HG03342 (cell line): ENCODE data around the gene FAM167B.
"Not testable (repeated sequence)": the region's sequence is repeated elsewhere in the genome, so short reads cannot be mapped to it uniquely, and the experiment has no call there.

Experiments used
- ATAC-seq: cut with Tn5 transposase; IDR thresholded peaks from one replicate; pipeline ENCODE4 v1.9.1; 2021; ENCODE audit warnings: mild to moderate bottlenecking, moderate library complexity; ENCODE audit not compliant: unreplicated experiment

FAM167B gene

DNA sequence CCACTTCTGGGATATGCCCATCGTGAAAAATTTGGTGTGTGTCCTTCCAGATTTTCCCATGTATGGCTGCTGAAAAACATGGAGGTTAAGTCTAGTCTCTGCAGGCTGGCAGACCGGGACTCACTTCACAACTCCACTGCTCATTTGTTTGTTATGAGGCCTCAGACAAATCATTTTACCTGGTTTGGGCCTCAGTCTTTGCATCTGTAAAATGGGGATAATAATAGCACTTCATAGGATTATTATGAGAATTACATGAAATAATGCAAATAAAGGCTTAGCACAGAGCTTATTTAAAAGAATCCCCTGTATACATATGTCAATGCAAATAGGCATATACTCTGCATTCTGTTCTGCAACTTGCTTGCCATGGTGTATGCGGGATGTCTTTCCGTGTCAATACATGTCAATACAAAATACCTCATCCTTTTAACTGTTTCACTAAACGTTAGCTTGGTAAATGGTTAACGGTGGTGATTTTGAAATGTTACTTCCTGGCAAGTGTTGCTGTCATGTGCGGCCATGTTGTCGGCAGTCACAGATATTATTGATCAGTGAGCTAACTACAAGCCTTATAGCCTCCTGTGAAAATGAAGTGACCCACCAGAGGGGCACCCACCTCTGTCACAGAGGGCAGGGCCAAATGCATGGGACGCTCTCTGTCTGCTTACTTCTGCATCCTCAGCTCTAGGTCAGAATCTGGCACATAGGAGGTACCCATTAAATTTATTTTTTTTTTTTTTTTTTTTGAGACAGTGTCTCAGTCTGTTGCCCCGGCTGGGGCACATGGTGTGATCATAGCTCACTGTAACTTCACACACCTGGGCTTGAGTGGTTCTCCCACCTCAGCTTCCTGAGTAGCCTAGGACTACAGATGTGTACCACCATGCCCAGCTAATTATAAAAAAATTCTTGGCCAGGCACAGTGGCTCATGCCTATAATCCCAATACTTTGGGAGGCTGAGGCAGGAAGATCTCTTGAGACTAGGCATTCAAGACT is 8.3 kb downstream of the FAM167B start:
- no peak for ATAC-seq

GRCh38 chr1:32256473-32257226 is 9.6 kb downstream of the FAM167B start:
- no peak for ATAC-seq

DNA sequence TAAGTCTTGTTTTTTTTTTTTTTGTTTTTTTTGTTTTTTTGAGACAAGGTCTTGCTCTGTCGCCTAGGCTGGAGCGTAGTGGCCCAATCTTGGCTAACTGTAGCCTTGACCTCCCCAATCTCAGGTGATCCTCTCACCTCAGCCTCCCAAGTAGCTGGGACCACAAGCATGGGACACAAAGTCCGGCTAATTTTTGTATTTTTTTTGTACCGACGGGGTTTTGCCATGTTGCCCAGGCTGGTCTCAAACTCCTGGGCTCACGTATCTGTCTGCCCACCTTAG is 10.1 kb downstream of the FAM167B start:
- no peak for ATAC-seq

DNA sequence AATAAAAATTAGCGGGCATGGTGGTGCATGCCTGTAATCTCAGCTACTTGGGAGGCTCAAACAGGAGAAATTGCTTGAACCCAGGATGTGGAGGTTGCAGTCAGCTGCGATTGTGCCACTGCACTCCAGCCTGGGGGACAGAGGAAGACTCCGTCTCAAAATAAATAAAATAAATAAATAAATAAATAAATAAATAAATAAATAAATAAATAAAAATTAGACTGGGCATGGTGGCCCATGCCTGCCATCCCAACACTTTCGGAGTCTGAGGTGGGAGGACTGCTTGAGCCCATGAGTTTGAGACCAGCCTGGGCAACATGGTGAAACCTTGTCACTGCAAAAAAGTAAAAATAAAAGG is 16.2 kb downstream of the FAM167B start:
- not testable (repeated sequence) for ATAC-seq

DNA sequence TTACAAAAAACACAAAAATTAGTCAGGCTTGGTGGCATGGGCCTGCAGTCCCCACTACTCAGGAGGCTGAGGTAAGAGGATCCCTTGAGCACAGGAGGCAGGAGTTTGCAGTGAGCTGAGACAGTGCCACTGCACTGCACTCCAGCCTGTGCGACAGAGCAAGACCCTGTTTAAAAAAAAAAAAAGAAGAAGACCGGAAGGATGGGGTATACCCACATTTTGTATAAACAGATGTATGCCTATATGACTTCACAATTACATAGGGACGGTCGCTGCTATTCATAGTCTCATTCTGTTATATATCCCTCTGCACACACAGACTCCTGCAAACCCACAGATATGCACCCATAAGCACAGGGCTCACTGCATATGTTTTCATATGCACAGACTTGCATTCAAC is 16.7 kb downstream of the FAM167B start:
- no peak for ATAC-seq

DNA sequence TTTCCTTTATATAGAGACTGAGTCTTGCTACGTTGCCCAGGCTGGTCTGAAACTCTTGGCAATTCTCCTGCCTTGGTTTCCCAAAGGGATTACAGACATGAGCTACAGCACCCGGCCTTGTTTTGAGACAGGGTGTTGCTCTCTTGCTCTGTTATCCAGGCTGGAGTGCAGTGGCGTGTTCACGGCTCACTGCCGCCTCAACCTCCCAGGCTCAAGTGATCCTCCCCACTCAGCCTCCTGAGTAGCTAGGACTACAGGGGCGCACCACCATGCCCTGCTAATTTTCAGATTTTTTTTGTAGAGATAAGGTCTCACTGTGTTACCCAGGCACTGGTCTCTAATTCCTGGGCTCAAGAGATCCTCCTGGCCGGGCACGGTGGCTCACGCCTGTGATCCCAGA is 18.8 kb downstream of the FAM167B start:
- ATAC-seq, result no peak

DNA sequence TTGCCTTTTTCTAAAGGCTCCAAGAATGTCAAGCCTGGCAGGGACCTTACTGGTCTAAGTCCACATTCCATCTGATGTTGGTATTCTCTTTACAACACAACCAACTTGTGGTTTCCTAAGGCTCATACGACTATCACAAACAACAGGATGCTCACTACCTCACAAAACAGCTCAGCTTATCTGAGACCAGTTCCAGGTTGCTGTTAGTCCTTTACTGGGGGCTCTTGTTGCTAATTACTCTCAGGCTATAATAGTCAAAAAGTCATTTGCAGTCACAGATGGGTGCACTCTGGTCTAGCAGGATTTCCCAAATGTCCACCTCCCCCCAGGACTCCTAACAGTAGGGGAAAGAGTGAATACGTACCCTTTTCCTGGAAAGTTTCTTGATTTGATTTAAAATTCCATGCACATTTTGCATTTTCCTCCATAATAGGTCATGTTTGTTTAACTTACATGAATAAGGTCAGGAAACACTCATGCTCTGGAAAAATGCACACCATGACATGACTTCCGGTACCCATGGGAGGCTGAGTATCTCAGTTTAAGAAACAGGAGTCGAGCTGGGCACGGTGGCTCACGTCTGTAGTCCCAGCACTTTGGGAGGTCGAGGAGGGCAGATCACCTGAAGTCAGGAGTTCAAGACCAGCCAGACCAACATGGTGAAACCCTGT is 20.0 kb downstream of the FAM167B start:
- no peak for ATAC-seq

DNA sequence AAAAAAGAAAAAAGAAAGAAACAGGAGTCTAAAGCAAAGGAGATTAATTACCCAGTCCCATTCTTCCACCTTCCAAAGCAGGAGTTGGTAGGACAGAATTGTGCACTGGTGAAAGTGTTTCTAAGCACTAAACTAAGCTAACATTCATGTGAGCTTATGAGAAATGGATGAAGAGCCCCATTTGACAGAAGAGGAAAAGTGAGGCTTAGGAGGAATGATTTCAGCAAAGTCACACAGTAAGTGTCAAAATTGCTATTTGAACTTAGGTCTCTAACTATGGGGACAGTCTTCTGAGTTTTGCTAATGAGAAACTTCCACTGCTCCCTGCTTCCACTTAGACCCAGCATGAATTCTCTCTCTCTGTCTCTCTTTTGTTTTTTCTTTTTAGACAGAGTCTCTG is 22.7 kb downstream of the FAM167B start:
- ATAC-seq, result no peak

DNA sequence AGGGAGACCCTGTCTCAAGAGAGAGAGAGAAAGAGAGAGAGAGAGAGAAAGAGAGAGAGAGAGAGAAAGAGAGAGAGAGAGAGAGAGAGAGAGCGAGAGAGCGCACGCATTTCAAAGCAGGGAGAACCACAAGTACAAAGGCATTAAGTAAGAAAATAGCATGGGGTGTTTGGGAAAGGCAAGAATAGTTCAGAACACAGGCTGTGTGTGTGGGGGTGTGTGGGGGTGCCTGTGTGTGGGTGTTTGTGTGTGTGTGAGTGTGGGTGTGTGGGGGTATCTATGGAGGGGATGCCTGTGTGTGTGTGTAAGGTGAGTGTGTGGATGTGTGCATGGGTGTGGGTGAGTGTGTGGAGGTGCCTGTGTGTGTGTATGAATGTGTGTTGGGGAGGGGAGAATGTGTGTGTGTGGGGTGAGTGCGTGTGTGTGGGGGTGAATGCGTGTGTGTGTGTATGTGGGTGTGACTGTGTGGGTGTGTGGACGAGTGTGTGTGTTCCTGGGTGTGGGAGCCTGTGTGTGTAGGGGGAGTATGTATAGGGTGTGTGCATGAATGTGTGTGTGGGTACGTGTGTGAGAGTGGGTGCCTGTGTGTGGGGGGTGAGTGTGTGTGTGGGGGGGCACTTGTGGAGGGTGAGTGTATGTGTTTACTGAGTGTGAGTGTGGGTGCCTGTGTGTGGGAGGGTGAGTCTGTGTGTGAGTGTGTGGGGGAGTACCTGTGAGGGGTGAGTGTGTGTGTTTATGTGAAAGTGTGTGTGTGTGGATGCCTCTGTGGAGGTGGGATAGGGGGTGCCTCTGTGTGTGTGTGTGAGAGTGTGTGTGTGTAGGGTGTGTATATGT is 25.8 kb downstream of the FAM167B start:
- no peak for ATAC-seq

DNA sequence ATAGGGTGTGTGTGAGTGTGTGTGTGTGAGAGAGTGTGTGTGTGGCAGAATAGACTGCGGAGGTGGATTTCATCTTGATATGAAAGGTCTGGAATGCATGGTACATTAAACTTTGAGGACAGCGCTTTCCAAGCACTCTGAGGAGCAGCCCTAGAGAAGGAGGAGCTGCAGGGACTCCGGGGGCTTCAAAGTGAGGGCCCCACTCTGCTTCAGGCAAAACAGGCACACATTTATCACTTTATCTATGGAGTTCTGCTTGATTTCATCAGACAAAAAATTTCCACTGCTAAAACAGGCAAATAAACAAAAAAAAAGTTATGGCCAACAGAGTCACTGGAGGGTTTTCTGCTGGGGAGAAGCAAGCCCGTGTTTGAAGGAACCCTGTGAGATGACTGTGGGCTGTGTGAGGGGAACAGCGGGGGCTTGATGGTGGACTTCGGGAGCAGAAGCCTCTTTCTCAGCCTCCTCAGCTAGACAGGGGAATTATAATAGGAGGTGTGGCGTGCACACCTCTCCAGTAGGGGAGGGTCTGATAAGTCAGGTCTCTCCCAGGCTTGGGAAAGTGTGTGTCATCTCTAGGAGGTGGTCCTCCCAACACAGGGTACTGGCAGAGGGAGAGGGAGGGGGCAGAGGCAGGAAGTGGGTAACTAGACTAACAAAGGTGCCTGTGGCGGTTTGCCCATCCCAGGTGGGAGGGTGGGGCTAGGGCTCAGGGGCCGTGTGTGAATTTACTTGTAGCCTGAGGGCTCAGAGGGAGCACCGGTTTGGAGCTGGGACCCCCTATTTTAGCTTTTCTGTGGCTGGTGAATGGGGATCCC is 26.6 kb downstream of the FAM167B start:
- no peak for ATAC-seq

DNA sequence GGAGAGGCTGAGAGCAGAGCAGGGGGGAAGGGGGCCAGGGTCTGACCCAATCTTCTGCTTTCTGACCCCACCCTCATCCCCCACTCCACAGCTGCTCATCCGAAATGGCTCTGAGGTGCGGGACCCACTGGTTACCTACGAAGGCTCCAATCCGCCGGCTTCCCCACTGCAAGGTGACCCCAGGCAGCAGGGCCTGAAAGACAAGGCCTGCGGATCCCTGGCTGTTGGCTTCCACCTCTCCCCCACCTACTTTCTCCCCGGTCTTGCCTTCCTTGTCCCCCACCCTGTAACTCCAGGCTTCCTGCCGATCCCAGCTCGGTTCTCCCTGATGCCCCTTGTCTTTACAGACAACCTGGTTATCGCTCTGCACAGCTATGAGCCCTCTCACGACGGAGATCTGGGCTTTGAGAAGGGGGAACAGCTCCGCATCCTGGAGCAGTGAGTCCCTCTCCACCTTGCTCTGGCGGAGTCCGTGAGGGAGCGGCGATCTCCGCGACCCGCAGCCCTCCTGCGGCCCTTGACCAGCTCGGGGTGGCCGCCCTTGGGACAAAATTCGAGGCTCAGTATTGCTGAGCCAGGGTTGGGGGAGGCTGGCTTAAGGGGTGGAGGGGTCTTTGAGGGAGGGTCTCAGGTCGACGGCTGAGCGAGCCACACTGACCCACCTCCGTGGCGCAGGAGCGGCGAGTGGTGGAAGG is 27.8 kb downstream of the FAM167B start:
- ATAC-seq, result no peak

GRCh38 chr1:32275424-32275823 is 28.4 kb downstream of the FAM167B start:
- no peak for ATAC-seq

- ATAC-seq, result no peak
Observed at GRCh38 chr1:32276032-32276782, 29.2 kb downstream of the FAM167B start.

- not testable (repeated sequence) for ATAC-seq
Observed at GRCh38 chr1:32284777-32285176, 37.8 kb downstream of the FAM167B start.

GRCh38 chr1:32285658-32286057 is 38.6 kb downstream of the FAM167B start:
- ATAC-seq, result no peak

DNA sequence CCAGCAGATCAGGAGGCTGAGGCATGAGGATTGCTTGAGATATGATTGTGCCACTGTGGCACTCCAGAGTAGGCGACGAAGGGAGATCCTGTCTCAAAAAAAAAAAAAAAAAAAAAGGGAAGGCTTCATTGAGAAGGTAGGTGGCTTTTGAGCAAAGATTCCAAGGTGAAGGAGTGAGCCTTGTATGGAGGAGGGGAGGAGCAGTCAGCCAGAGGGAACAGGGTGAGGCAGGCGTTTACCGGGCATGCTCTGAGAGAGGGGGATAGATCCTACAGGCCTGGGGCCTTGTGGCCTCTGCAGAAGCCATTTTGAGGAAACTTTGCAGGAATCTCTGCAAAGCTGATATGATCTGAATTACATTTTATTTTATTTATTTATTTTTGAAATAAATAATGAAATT is 39.7 kb downstream of the FAM167B start:
- ATAC-seq, result no peak

- no peak for ATAC-seq
Observed at GRCh38 chr1:32289256-32289655, 42.2 kb downstream of the FAM167B start.

DNA sequence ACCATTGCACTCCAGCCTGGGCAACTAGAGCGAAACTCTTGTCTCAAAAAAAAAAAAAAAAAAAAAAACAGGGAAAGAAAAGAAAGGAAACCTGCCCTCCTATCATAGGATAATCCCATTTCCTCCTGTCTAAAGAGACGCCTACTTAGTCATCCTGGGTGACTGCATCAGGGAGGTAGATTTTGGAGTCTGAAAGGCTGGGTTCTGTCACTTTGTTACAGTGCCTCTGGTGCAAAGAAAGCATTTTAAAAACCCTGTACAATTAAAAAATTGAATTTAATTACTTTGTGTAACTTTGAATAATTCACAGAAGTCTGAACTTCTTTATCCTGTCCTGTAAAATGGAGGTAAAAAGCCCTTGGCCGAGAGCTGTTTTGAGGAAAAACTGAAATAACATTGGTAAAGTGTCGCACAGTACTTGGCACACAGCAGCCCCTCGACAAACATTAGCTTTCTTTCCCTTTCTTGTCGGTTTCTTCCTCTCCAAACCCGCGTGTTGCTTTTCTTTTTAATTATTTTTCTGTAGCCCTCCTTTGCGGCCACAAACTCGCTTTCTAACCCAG is 44.2 kb downstream of the FAM167B start:
- peak; percentile 2 for ATAC-seq
